Measurements from ENCODE around the gene PTPRD. TPM values are rescaled to one million over a fixed set of nuclear protein-coding genes. Genes with fewer than 3 reads are reported as not detected.

Gene PTPRD
- total RNA-seq, 3 donors from 2014 or later (not counting 1 experiment from before 2014, with no cell fraction given), result 0.05 to 0.68 TPM; not detected in 1

- Histone ChIP-seq H3K27me3 (ENCODE audit: control insufficient read depth, insufficient read depth, low read length) (no peaks in the 10 kb centered on the region), H3K4me1 (ENCODE audit: control insufficient read depth, insufficient read depth, low read length) (no peaks in the 10 kb centered on the region), H3K9me3 (ENCODE audit: control insufficient read depth, insufficient read depth, low read length) (no peaks in the 10 kb centered on the region), H3K36me3 (ENCODE audit: control insufficient read depth, insufficient read depth, low read length) (no peaks in the 10 kb centered on the region), H3K27ac (ENCODE audit: low read length) (no peak overlapping the region), H3K4me3 (ENCODE audit: low read length) (no peak overlapping the region)
- peaks cover 0 to 3% of the 10 kb centered on the region in 2 donors for H3K9me3 Mint-ChIP-seq
- TF ChIP-seq, protein P1, sequence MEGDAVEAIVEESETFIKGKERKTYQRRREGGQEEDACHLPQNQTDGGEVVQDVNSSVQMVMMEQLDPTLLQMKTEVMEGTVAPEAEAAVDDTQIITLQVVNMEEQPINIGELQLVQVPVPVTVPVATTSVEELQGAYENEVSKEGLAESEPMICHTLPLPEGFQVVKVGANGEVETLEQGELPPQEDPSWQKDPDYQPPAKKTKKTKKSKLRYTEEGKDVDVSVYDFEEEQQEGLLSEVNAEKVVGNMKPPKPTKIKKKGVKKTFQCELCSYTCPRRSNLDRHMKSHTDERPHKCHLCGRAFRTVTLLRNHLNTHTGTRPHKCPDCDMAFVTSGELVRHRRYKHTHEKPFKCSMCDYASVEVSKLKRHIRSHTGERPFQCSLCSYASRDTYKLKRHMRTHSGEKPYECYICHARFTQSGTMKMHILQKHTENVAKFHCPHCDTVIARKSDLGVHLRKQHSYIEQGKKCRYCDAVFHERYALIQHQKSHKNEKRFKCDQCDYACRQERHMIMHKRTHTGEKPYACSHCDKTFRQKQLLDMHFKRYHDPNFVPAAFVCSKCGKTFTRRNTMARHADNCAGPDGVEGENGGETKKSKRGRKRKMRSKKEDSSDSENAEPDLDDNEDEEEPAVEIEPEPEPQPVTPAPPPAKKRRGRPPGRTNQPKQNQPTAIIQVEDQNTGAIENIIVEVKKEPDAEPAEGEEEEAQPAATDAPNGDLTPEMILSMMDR (IDR thresholded peaks at IDR 0.05), result no peak
- WGBS (ENCODE audit: insufficient coverage), result 25% methylated on average over 1 of the region's 2 CpGs
- H3K4me3 Mint-ChIP-seq, result no peak overlapping the region
- intact Hi-C loops (cut with micrococcal nuclease), result no loop called here
- no peak for ATAC-seq
- no peaks in the 10 kb centered on the region for H3K36me3 Mint-ChIP-seq
- no peaks in the 10 kb centered on the region for H3K27me3 Mint-ChIP-seq (ENCODE audit: low read depth in 2 of 2)
- H3K4me1 Mint-ChIP-seq, result no peaks in the 10 kb centered on the region
- no peak for DNase-seq
- H3K27ac Mint-ChIP-seq, result no peak overlapping the region
Measured at GRCh38 chr9:8648271-8648845, 1964.4 kb downstream of the PTPRD start.

DNA sequence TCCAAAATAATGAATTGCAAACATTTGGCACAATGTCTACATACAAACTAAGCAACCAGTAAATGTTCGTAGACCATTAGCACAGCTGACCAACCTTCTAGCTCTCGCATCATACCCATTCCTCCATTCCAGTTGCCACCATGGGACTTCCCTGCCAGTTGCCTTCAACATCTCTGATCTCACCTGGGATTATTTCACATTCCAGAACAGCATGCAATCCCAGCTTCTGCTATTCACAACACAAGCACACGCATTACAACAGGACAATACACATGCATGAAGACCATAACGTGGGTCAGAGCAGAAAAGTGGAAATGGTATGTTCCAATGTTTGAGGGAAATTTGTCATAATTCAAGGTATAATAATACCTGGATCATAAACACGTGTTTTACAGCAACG lies 1965.0 kb downstream of the PTPRD start:
- Mint-ChIP-seq H3K9me3 (peaks cover 0 to 3% of the 10 kb centered on the region in 2 donors), H3K4me1 (no peaks in the 10 kb centered on the region), H3K27ac (no peak overlapping the region), H3K36me3 (no peaks in the 10 kb centered on the region), H3K4me3 (no peak overlapping the region), H3K27me3 (ENCODE audit: low read depth in 2 of 2) (no peaks in the 10 kb centered on the region)
- Histone ChIP-seq H3K27me3 (ENCODE audit: control insufficient read depth, insufficient read depth, low read length) (no peaks in the 10 kb centered on the region), H3K36me3 (ENCODE audit: control insufficient read depth, insufficient read depth, low read length) (no peaks in the 10 kb centered on the region), H3K27ac (ENCODE audit: low read length) (no peak overlapping the region), H3K4me1 (ENCODE audit: control insufficient read depth, insufficient read depth, low read length) (no peaks in the 10 kb centered on the region), H3K4me3 (ENCODE audit: low read length) (no peak overlapping the region), H3K9me3 (ENCODE audit: control insufficient read depth, insufficient read depth, low read length) (no peaks in the 10 kb centered on the region)
- intact Hi-C loops (cut with micrococcal nuclease), result no loop called here
- TF ChIP-seq, protein P1 (IDR thresholded peaks at IDR 0.05), result no peak
- 92% methylated on average over 2 of the region's 6 CpGs for WGBS (ENCODE audit: insufficient coverage)
- ATAC-seq, result no peak
- no peak for DNase-seq

GRCh38 chr9:8644571-8644970 lies 1968.2 kb downstream of the PTPRD start:
- Mint-ChIP-seq H3K4me1 (no peaks in the 10 kb centered on the region), H3K9me3 (peaks cover 0 to 3% of the 10 kb centered on the region in 2 donors), H3K36me3 (no peaks in the 10 kb centered on the region), H3K4me3 (no peak overlapping the region), H3K27ac (no peak overlapping the region), H3K27me3 (ENCODE audit: low read depth in 2 of 2) (no peaks in the 10 kb centered on the region)
- Histone ChIP-seq H3K36me3 (ENCODE audit: control insufficient read depth, insufficient read depth, low read length) (no peaks in the 10 kb centered on the region), H3K9me3 (ENCODE audit: control insufficient read depth, insufficient read depth, low read length) (no peaks in the 10 kb centered on the region), H3K27ac (ENCODE audit: low read length) (no peak overlapping the region), H3K4me3 (ENCODE audit: low read length) (no peak overlapping the region), H3K4me1 (ENCODE audit: control insufficient read depth, insufficient read depth, low read length) (no peaks in the 10 kb centered on the region), H3K27me3 (ENCODE audit: control insufficient read depth, insufficient read depth, low read length) (no peaks in the 10 kb centered on the region)
- DNase-seq (no peak), ATAC-seq (no peak)
- 89% methylated on average over 10 of the region's 10 CpGs for WGBS (ENCODE audit: insufficient coverage)
- TF ChIP-seq, protein P1 (IDR thresholded peaks at IDR 0.05), result no peak
- intact Hi-C loops (cut with micrococcal nuclease), result no loop called here

DNA sequence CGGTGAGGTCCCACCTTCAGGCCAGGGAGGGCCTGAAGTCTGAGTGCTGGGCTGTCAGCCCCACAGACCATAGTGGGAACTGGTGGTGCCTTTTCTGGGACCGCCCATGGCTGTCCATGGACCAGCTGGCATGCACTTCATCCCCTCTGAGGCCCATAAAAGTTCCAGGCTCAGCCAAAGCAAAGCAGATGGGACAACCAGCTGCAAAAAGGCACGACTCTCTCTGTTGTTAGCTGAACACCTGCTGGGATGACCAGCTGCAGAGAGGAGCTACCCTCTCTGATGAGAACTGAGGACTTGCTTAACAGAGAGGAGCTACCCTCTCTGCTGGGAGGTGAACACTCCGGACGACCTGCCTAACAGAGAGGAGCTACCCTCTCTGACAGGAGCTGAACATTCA lies 1968.9 kb downstream of the PTPRD start:
- intact Hi-C loops (cut with micrococcal nuclease), result no loop called here
- DNase-seq, result no peak
- H3K27me3 Mint-ChIP-seq (ENCODE audit: low read depth in 2 of 2), result no peaks in the 10 kb centered on the region
- TF ChIP-seq, protein P1 (IDR thresholded peaks at IDR 0.05), result no peak
- no peak overlapping the region for H3K27ac ChIP-seq (ENCODE audit: low read length)
- peaks cover 0 to 3% of the 10 kb centered on the region in 2 donors for H3K9me3 Mint-ChIP-seq
- no peaks in the 10 kb centered on the region for H3K36me3 Mint-ChIP-seq
- 81% methylated on average over 5 of the region's 5 CpGs for WGBS (ENCODE audit: insufficient coverage)
- no peak overlapping the region for H3K4me3 ChIP-seq (ENCODE audit: low read length)
- H3K4me1 ChIP-seq (ENCODE audit: control insufficient read depth, insufficient read depth, low read length), result no peaks in the 10 kb centered on the region
- no peaks in the 10 kb centered on the region for H3K27me3 ChIP-seq (ENCODE audit: control insufficient read depth, insufficient read depth, low read length)
- H3K4me3 Mint-ChIP-seq, result no peak overlapping the region
- no peaks in the 10 kb centered on the region for H3K9me3 ChIP-seq (ENCODE audit: control insufficient read depth, insufficient read depth, low read length)
- H3K36me3 ChIP-seq (ENCODE audit: control insufficient read depth, insufficient read depth, low read length), result no peaks in the 10 kb centered on the region
- H3K27ac Mint-ChIP-seq, result no peak overlapping the region
- no peaks in the 10 kb centered on the region for H3K4me1 Mint-ChIP-seq
- ATAC-seq, result no peak
